SH-SY5Y (cell line): ENCODE data around the gene SMAP1.

ENCODE experiments used
- GATA2 ChIP-seq: IDR thresholded peaks from 2 replicates; pipeline ENCODE4 v1.6.1; 2011; ENCODE audit warnings: mild to moderate bottlenecking, low read depth, low read length
- GATA3 ChIP-seq: IDR thresholded peaks from 2 replicates; pipeline ENCODE4 v1.6.1; 2011; ENCODE audit warnings: low read depth, mild to moderate bottlenecking, low read length, moderate library complexity

The SMAP1 gene

GRCh38 chr6:70667256-70667710, 400 bp upstream of the SMAP1 start:
- TF ChIP-seq GATA3 = no peak
- no peak for TF ChIP-seq GATA2

GRCh38 chr6:70668499-70668812, 773 bp downstream of the SMAP1 start:
- TF ChIP-seq GATA2 = no peak
- TF ChIP-seq GATA3 = no peak

DNA sequence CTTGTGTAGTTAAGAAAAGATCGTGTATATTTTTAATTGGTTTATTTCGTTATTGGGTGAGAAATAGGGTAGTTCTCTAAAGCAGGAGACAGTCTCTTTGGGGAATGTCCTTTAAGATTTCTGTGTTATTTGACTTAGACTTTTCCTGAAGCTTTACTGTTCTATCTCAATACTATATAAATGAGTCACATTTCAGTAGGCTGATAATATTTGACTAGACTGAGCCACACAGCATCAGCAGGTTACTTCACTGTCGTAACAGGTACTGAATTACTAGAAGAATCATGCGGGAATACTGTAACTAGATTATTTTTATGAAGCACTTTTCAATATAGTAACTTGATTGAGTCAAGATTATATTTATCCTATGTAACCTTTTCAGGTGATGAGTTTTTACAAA, 1.4 kb downstream of the SMAP1 start:
- no peak for TF ChIP-seq GATA2

DNA sequence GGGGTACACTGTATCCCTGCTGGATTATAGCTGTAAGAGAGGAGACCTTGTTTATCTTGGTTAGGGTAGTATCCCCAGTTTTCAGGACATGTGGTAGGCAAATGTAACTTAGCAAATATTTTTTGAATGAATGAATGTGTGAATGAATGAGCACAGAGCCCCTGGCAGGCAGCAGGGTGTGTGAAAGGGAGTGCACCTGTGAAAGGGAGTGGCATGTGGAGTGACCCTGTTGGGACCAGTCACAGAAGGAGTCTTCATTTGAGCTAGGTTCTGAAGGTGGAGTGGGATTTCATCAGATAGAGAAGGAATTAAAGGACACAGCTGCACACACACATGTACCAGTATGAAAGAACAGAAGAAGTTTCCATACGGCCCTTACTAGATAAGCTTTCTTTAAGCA, 4.9 kb downstream of the SMAP1 start:
- TF ChIP-seq GATA3 = no peak
- no peak for TF ChIP-seq GATA2

- TF ChIP-seq GATA3 (no peak), GATA2 (no peak)
Observed at GRCh38 chr6:70673054-70673453, 5.4 kb downstream of the SMAP1 start.

DNA sequence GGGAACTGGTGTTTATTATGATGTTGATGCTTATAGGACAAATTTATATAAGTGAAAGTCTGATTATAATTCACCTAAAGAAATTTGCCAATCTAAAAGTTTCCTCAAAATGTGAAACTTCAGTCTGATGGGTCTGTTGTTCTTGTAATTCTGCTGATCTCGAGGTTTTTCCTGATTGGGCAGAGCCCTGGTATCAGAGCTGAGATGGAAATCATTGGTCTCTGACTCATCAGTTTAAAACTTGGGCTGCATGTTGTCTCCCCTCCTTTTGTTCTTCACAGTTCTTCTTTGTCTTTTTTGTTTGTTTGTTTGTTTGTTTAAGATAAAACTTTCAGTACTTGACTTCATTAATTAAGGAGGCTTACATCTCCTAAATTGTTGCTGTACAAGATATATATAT, 5.9 kb downstream of the SMAP1 start:
- TF ChIP-seq GATA3 = no peak
- no peak for TF ChIP-seq GATA2

DNA sequence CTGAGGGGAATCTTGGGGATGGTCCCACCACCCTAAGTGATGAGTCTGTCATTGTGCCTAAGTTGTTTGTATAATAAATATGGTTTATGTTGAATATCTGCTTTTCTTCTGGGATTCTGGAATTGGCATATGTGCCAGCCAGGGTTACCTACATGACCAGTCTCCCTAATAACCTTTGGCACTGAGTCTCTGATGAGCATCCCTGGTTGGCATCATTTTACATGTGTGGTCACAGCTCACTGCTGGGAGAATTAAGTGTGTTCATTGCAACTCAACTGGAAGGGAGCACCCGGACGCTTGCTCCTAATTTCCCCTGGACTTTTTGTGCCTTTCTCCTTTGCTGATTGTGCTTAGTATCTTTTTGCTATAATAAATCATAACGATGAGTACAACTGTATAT, 8.1 kb downstream of the SMAP1 start:
- TF ChIP-seq GATA3 = no peak
- no peak for TF ChIP-seq GATA2

GRCh38 chr6:70676821-70677220, 9.1 kb downstream of the SMAP1 start:
- no peak for TF ChIP-seq GATA3
- TF ChIP-seq GATA2 = no peak

DNA sequence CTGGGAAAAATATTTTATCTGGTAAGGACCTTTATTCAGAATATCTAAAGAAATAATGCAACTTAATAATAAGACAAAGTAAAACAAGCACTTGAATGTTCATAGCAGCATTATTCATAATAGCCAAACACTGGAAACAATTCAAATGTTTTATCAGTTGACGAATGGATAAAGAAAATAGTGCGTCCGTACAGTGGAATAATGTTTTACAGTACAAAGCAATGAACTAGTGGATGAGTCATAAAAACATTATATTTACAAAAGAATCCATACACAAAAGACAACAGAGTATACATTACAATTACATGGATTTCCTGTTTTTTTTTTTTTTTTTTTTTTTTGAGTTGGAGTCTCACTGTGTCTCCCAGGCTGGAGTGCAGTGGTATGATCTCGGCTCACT, 12.7 kb downstream of the SMAP1 start:
- TF ChIP-seq GATA3 = no peak
- TF ChIP-seq GATA2 = no peak

DNA sequence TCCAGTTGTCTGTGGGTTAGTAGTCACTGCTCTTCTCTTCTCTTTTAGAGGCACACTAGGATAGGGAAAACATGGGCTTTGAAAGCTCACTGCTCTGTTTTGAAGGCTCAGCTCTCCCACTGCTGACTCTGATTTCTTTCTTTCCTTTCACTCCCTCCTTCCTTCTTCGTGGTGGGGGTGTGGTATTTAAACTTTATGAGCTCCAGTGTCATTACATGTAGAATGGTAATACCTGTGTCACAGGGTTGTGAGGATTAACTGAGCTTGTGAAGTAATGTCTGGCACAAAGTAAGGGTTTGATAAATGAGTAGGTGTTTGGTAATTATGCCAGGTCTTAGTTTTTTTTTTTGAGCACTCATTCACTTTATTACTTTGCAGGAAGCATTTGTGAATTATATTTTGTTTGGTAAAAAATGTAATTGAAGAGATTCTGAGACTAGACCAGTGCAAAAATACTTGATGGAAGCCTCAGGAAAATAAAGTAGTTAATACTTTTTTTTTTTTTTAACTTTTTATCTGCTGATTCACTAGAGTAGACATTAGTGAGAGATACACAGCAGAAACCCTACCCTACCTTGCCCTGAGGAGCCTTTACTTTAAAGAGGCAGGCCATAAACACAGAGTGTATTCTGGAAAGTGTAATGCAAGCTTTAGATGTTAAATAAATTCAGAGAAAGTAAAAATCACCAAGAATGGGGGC, 17.3 kb downstream of the SMAP1 start:
- TF ChIP-seq GATA3 = no peak
- TF ChIP-seq GATA2 = no peak

GRCh38 chr6:70685494-70686180, 18.0 kb downstream of the SMAP1 start:
- TF ChIP-seq GATA2 = no peak
- no peak for TF ChIP-seq GATA3

GRCh38 chr6:70686548-70687133, 19.0 kb downstream of the SMAP1 start:
- TF ChIP-seq GATA2 = no peak
- TF ChIP-seq GATA3 = no peak

DNA sequence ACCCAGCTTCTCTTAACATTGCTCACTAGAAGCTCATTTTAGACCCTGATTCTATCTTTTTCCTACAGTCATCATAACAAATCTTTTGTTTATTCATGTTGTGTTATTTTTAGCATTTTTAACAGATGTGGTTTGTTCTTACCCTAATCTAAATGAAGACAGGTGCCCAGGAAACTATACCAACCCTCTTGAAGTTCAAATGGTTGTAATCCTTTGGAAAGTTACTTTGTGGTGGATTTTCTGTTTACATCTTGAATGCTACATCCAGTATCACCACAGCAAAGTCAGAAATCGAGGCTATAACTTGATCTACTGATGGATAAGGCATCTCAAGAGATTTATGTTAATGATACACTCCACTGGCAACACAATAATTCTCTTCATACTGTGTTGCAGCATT, 26.2 kb downstream of the SMAP1 start:
- TF ChIP-seq GATA2 = no peak
- TF ChIP-seq GATA3 = no peak

- TF ChIP-seq GATA3 (no peak), GATA2 (no peak)
Observed at GRCh38 chr6:70694371-70694770, 26.7 kb downstream of the SMAP1 start.
